Progenitor cell of endocrine pancreas (in vitro differentiated cells): Measurements from ENCODE around the gene FAT1. TPM values are rescaled to one million over a fixed set of nuclear protein-coding genes. Genes with fewer than 3 reads are reported as not detected.
"Not testable (repeated sequence)": the region's sequence is repeated elsewhere in the genome, so short reads cannot be mapped to it uniquely, and the experiment has no call there.

Source experiments
- DNase-seq: peaks from one replicate; pipeline ENCODE4 v3.0.0; 2021; ENCODE audit warnings: low spot score; ENCODE audit not compliant: unreplicated experiment
- H3K27ac Mint-ChIP-seq: 2 replicates; pipeline ENCODE4 v1.8.0; 2021; ENCODE audit warnings: mild to moderate bottlenecking, moderate library complexity, mixed read lengths
- H3K27me3 Mint-ChIP-seq: 2 replicates; pipeline ENCODE4 v1.8.0; 2021; ENCODE audit warnings: mixed read lengths
- H3K36me3 Mint-ChIP-seq: 2 replicates; pipeline ENCODE4 v1.8.0; 2022; ENCODE audit warnings: mixed read lengths; ENCODE audit not compliant: insufficient read depth
- H3K4me1 Mint-ChIP-seq: 2 replicates; pipeline ENCODE4 v1.8.0; 2021; ENCODE audit warnings: low read depth, mixed read lengths
- H3K4me3 Mint-ChIP-seq: 2 replicates; pipeline ENCODE4 v1.8.0; 2021; ENCODE audit warnings: low read depth, mild to moderate bottlenecking, moderate library complexity, mixed read lengths
- H3K9me3 Mint-ChIP-seq: 2 replicates; pipeline ENCODE4 v1.8.0; 2021; ENCODE audit warnings: low read depth, mixed read lengths
- total RNA-seq: library from RNA; stranded (reverse); gene quantifications from 2 replicates; pipeline ENCODE4 v1.2.1, GENCODE V29; 2021
- TF ChIP-seq, protein P1 (sequence below): fragments of 200-600 bp; sonication (generic); IDR thresholded peaks from one replicate; pipeline ENCODE4 v1.5.0; 2021; ENCODE audit warnings: antibody characterized with exemption, mild to moderate bottlenecking; ENCODE audit not compliant: unreplicated experiment

The FAT1 gene
- total RNA-seq, 1 donor from 2014 or later = 264 TPM

DNA sequence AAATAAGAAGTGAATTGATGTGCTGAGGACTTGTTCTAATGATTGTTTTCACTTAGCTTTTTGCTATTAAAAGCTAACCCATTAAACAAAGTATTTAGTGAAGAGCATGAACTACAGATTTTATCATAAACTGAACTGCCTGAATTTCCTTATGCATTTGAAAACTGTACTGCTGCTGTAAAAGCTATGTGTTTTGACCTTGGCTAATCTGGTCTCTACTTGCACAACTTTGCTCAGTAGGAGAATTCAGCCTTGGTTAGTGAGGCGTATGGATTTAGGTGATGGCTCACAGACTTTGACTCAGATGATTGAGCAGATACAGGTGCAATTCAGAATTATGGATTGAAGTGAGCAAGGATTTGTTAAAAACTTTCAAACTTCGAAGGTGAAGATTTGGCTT, 38.7 kb upstream of the FAT1 start:
- Mint-ChIP-seq H3K4me1 (peaks cover 14% of the 10 kb centered on the region), H3K27ac (no peak overlapping the region), H3K27me3 (no peaks in the 10 kb centered on the region), H3K4me3 (no peak overlapping the region), H3K9me3 (peaks cover 4% of the 10 kb centered on the region), H3K36me3 (no peaks in the 10 kb centered on the region)
- TF ChIP-seq, protein P1, sequence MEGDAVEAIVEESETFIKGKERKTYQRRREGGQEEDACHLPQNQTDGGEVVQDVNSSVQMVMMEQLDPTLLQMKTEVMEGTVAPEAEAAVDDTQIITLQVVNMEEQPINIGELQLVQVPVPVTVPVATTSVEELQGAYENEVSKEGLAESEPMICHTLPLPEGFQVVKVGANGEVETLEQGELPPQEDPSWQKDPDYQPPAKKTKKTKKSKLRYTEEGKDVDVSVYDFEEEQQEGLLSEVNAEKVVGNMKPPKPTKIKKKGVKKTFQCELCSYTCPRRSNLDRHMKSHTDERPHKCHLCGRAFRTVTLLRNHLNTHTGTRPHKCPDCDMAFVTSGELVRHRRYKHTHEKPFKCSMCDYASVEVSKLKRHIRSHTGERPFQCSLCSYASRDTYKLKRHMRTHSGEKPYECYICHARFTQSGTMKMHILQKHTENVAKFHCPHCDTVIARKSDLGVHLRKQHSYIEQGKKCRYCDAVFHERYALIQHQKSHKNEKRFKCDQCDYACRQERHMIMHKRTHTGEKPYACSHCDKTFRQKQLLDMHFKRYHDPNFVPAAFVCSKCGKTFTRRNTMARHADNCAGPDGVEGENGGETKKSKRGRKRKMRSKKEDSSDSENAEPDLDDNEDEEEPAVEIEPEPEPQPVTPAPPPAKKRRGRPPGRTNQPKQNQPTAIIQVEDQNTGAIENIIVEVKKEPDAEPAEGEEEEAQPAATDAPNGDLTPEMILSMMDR = no peak
- DNase-seq = no peak

DNA sequence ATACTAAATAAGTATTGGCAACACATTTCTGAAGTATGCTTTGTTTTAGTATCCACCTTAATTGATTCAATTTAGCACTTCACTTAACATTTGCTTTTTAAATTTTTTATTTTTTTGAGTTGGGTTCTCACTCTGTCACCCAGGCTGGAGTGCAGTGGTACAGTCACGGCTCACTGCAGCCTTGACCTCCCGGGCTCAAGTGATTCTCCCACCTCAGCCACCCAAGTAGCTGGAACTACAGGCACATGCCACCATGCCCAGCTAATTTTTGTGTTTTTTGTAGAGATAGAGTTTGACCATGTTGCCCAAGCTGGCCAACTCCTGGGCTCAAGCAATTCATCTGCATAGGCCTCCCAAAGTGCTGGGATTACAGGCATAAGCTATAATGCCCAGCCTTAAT, 38.3 kb upstream of the FAT1 start:
- H3K4me3 Mint-ChIP-seq, DNase-seq, H3K36me3 Mint-ChIP-seq, H3K27me3 Mint-ChIP-seq, H3K27ac Mint-ChIP-seq, H3K9me3 Mint-ChIP-seq: not testable (repeated sequence)
- H3K4me1 Mint-ChIP-seq = peaks cover 14% of the 10 kb centered on the region

DNA sequence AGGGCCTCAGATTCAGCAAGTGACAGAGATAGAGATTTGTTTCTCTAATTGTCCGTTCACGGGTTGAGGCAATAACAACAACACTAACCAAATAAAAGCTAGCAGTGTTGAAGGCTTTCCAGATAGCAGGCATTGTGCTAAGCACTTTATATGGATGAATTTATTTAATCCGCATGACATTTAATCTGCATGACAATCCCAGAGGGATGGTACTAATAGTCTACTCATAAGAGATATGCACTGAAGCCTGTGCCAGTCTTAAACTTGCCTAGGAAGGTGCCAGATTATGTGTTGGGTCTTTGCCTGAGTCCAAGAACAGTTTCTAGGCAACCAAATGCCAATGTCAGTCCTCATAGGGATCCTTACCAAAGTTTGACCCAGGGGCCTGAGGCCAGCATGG, 37.7 kb upstream of the FAT1 start:
- peaks cover 4% of the 10 kb centered on the region for H3K9me3 Mint-ChIP-seq
- H3K27ac Mint-ChIP-seq = no peak overlapping the region
- no peak overlapping the region for H3K4me3 Mint-ChIP-seq
- TF ChIP-seq, protein P1 = no peak
- no peaks in the 10 kb centered on the region for H3K36me3 Mint-ChIP-seq
- DNase-seq = no peak
- H3K4me1 Mint-ChIP-seq = peaks cover 14% of the 10 kb centered on the region
- H3K27me3 Mint-ChIP-seq = no peaks in the 10 kb centered on the region

DNA sequence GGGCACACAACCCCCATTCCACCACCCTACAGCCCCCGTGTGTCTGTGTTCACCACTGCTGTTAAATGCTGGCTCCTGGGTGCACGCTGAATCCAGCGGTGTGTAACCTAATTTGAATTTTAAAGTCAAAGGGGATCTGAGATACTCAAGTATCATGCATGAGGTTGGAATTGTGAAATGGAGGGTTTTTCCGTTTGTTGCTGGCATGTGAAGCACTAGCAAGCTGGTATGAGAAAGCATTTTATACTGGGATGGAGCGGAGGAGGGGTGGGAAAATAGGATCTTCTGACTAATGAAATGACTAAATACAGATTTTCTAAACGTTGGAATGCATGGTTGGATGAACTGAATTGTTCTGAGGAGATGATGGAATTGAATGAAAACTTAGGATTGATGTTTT, 36.9 kb upstream of the FAT1 start:
- TF ChIP-seq, protein P1 = no peak
- Mint-ChIP-seq H3K9me3 (peaks cover 4% of the 10 kb centered on the region), H3K36me3 (no peaks in the 10 kb centered on the region), H3K27ac (no peak overlapping the region), H3K4me3 (no peak overlapping the region), H3K27me3 (no peaks in the 10 kb centered on the region), H3K4me1 (peaks cover 11% of the 10 kb centered on the region)
- no peak for DNase-seq

DNA sequence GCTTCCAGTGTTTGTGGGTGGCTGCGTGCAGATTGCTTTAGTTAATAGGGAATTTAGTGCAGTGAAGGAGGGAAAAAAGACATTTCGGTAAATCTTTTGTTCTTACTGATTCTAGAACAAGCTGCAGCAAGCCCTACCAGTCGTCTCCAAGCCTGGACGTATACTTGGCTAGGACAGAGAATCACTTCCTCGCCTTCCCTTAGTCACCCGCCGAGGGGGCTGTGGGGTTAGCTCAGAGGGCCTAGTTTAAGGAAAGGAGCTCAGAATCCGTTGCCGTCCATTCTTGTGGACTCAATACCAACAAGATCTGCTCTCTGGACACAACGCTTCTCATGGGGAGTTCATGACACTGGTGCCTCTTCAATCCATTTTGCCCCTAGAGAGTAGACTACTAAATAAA, 36.3 kb upstream of the FAT1 start:
- Mint-ChIP-seq H3K27ac (no peak overlapping the region), H3K4me1 (peaks cover 5% of the 10 kb centered on the region), H3K9me3 (peaks cover 4% of the 10 kb centered on the region), H3K36me3 (no peaks in the 10 kb centered on the region), H3K27me3 (no peaks in the 10 kb centered on the region), H3K4me3 (no peak overlapping the region)
- no peak for DNase-seq
- TF ChIP-seq, protein P1 = no peak

DNA sequence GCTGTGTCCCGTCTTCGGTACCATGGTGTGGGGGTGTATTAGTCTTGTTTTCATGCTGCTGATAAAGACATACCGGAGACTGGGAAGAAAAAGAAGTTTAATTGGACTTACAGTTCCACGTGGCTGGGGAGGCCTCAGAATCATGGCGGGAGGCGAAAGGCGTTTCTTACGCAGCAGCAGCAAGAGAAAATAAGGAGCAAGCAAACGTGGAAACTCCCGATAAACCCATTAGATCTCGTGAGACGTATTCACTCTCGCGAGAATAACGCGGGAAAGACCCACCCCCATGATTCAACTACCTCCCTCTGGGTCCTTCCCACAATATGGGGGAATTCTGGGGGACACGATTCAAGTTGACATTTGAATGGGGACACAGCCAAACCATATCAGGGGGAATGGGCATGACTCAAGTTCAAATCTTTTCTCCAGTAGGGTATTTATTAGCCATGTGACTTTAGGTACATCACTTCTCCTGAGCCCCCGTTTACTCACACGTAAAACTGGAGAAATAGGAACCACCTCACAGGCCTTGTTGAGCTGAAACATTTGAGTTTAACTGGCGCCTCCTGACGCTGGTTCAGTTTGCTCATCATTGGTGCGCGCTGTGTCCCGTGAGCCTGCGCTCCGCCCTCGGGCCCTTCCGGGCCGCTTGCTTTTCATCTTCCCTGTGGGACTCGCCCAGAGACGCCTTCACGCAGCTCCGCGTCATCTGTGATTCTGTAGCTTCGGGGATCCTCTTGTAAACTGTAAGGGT, 35.5 kb upstream of the FAT1 start:
- Mint-ChIP-seq H3K27ac (no peak overlapping the region), H3K27me3 (no peaks in the 10 kb centered on the region), H3K9me3 (peaks cover 4% of the 10 kb centered on the region), H3K4me3 (no peak overlapping the region), H3K36me3 (no peaks in the 10 kb centered on the region), H3K4me1 (peaks cover 4% of the 10 kb centered on the region)
- TF ChIP-seq, protein P1 = no peak
- no peak for DNase-seq
